H1 (cell line): Measurements from ENCODE around the gene ITGA3. TPM values are rescaled to one million over a fixed set of nuclear protein-coding genes. Genes with fewer than 3 reads are reported as not detected.
A peak's percentile ranks its signal among the peaks of the same experiment; 100 is the strongest.

Experiments used
- ATF2 ChIP-seq: IDR thresholded peaks from 2 replicates; pipeline ENCODE4 v1.6.1; 2012; ENCODE audit warnings: low read length, inconsistent platforms
- ATF3 ChIP-seq: IDR thresholded peaks from 2 replicates; pipeline ENCODE4 v1.6.1; 2011; ENCODE audit warnings: low read depth, mild to moderate bottlenecking, low read length; ENCODE audit not compliant: insufficient read depth
- CBX5 ChIP-seq: fragments of 300-800, 300-1000 bp; sonication (generic); IDR thresholded peaks from 2 replicates; pipeline ENCODE4 v1.7.1; 2016; ENCODE audit warnings: antibody characterized with exemption, low read length, low read depth
- CEBPB ChIP-seq: IDR thresholded peaks from 2 replicates; pipeline ENCODE4 v1.6.1; 2012; ENCODE audit warnings: low read depth, low read length
- FOSL1 ChIP-seq: IDR thresholded peaks from 2 replicates; pipeline ENCODE4 v1.6.1; 2011; ENCODE audit warnings: mild to moderate bottlenecking, low read depth, low read length, moderate library complexity; ENCODE audit not compliant: insufficient read depth
- GTF2F1 ChIP-seq: IDR thresholded peaks from 2 replicates; pipeline ENCODE4 v1.6.1; 2012; ENCODE audit warnings: low read depth, low read length, improper control_type of control experiment, borderline replicate concordance
- HDAC2 ChIP-seq, 2 experiments: fragments of 300-600 bp in 1 of 2; sonication (generic) in 1 of 2; IDR thresholded peaks; 2 replicates each; pipeline ENCODE4 v1.6.1; 2011 to 2012; ENCODE audit warnings: low read depth in 2 of 2, low read length in 2 of 2, mild to moderate bottlenecking in 2 of 2, moderate library complexity in 2 of 2, borderline replicate concordance in 1 of 2, inconsistent platforms in 1 of 2
- JUND ChIP-seq: IDR thresholded peaks from 2 replicates; pipeline ENCODE4 v1.6.1; 2011; ENCODE audit warnings: mild to moderate bottlenecking, improper control_type of control experiment, low read length
- KDM1A ChIP-seq: fragments of 200-600, 300-600 bp; sonication (generic); IDR thresholded peaks from 2 replicates; pipeline ENCODE4 v1.7.1; 2016; ENCODE audit warnings: mild to moderate bottlenecking, low read length, borderline replicate concordance
- KDM4A ChIP-seq: IDR thresholded peaks from one replicate; pipeline ENCODE4 v1.7.1; 2012; ENCODE audit warnings: low read depth, mild to moderate bottlenecking, moderate library complexity, low read length, inconsistent platforms; ENCODE audit not compliant: severe bottlenecking
- NANOG ChIP-seq: IDR thresholded peaks from 2 replicates; pipeline ENCODE4 v1.6.1; 2011; ENCODE audit warnings: low read length, low read depth, mild to moderate bottlenecking, inconsistent platforms; ENCODE audit not compliant: insufficient read depth, poor library complexity, severe bottlenecking
- PHF8 ChIP-seq: fragments of 200-600 bp; sonication (generic); conservative IDR thresholded peaks from 2 replicates; pipeline ENCODE4 v1.7.1; 2012; ENCODE audit warnings: low read depth, mild to moderate bottlenecking, inconsistent platforms, low read length, moderate library complexity
- POLR2A ChIP-seq, 2 experiments: IDR thresholded peaks; 1 replicate in 1 of 2; 2 replicates in 1 of 2; pipeline ENCODE4 v1.6.1; 2011; ENCODE audit warnings: low read depth in 2 of 2, low read length in 2 of 2, mild to moderate bottlenecking in 2 of 2; ENCODE audit errors: control extremely low read depth in 1 of 2
- POLR2AphosphoS5 ChIP-seq: IDR thresholded peaks from 2 replicates; pipeline ENCODE4 v1.6.1; 2011; ENCODE audit warnings: low read depth, low read length
- POU5F1 ChIP-seq: IDR thresholded peaks from 2 replicates; pipeline ENCODE4 v1.6.1; 2011; ENCODE audit warnings: low read depth, mild to moderate bottlenecking, low read length, moderate library complexity
- RBBP5 ChIP-seq: IDR thresholded peaks from 2 replicates; pipeline ENCODE4 v1.7.1; 2012; ENCODE audit warnings: low read depth, mild to moderate bottlenecking, inconsistent platforms, low read length, moderate library complexity, borderline replicate concordance
- RFX5 ChIP-seq: IDR thresholded peaks from 2 replicates; pipeline ENCODE4 v1.6.1; 2011; ENCODE audit warnings: low read depth, low read length, improper control_type of control experiment, borderline replicate concordance
- TAF1 ChIP-seq: IDR thresholded peaks from 2 replicates; pipeline ENCODE4 v1.6.1; 2011; ENCODE audit warnings: mild to moderate bottlenecking, low read depth, low read length
- TBP ChIP-seq: IDR thresholded peaks from 2 replicates; pipeline ENCODE4 v1.6.1; 2011; ENCODE audit warnings: low read depth, low read length, improper control_type of control experiment
- TCF12 ChIP-seq: IDR thresholded peaks from 2 replicates; pipeline ENCODE4 v1.6.1; 2011; ENCODE audit warnings: low read depth, mild to moderate bottlenecking, low read length
- ZNF274 ChIP-seq: IDR thresholded peaks from 2 replicates; pipeline ENCODE4 v1.7.0; 2012; ENCODE audit warnings: low read length, borderline replicate concordance; ENCODE audit errors: extremely low read depth
- polyA plus RNA-seq, 7 experiments: library from polyadenylated mRNA; depleted of rRNA in 3 of 7; stranded (reverse) in 5 of 7; unstranded in 2 of 7; fragments of >200 nt in 5 of 7; fragments of 200-250 nt in 2 of 7; gene quantifications; 1 replicate in 5 of 7; 2 replicates in 1 of 7; 4 replicates in 1 of 7; pipeline versions ENCODE4 v1.2.1 to v1.2.3, GENCODE V29; 2011 to 2013; ENCODE audit warnings: missing spikeins in 2 of 7, mixed read lengths in 2 of 7
- total RNA-seq: library from RNA; stranded (reverse); fragmentation: NEBNext Ultra II Directional; extraction: Animal tissue kit (Norgen Biotek cat#: 25700); gene quantifications from 2 replicates; pipeline ENCODE4 v1.2.1, GENCODE V29; 2021

Gene ITGA3
- total and polyA plus RNA-seq, 2 of the 8 experiments (the other 6 are each of a cell fraction or from before 2014, with no cell fraction given): 24.0 to 24.2 TPM

GRCh38 chr17:50027881-50028735 is 27.8 kb upstream of the ITGA3 start (continued):
- no peak for TF ChIP-seq TBP
- TF ChIP-seq CEBPB: no peak
- no peak for TF ChIP-seq RFX5
- no peak for TF ChIP-seq ATF2
- TF ChIP-seq POU5F1: no peak
- TF ChIP-seq POLR2AphosphoS5: peak; percentile 35; the same call in 1 of the 2 replicates
- TF ChIP-seq TCF12: 0 out of 2 replicates have a peak, but pooled peaks have one; percentile 73
- TF ChIP-seq KDM4A: no peak
- TF ChIP-seq KDM1A: no peak
- 0 out of 2 replicates have a peak, but pooled peaks have one; percentile 6 for TF ChIP-seq TAF1
- TF ChIP-seq ATF3: no peak
- no peak for TF ChIP-seq HDAC2 (IDR thresholded peaks at IDR 0.05; ENCODE audit: borderline replicate concordance in 1 of 2, low read depth in 2 of 2, low read length in 2 of 2)
- TF ChIP-seq NANOG: no peak
- no peak for TF ChIP-seq PHF8
- no peak for TF ChIP-seq FOSL1
- peak; percentile 79 for TF ChIP-seq RBBP5
- TF ChIP-seq POLR2A (IDR thresholded peaks at IDR 0.05; ENCODE audit: control extremely low read depth in 1 of 2, low read depth in 2 of 2, low read length in 2 of 2): no peak
- no peak for TF ChIP-seq ZNF274
- TF ChIP-seq CBX5: no peak
- TF ChIP-seq JUND: no peak
- no peak for TF ChIP-seq GTF2F1
